K562 (cell line): Measurements from ENCODE around the gene GPATCH4. TPM values are rescaled to one million over a fixed set of nuclear protein-coding genes. Genes with fewer than 3 reads are reported as not detected.

Source experiments
- ATAC-seq: fragments of 200-7000 bp; cut with Tn5 transposase; 3 replicates; pipeline ENCODE4 v1.9.1; 2020; ENCODE audit warnings: moderate library complexity
- BruUV-seq: library from RNA; stranded (reverse); fragments of 400-500 nt; replicated peaks from 2 replicates; lab custom pipeline; 2021; lab: Mats Ljungman, UMichigan
- CTCF ChIA-PET: fragments of 300-600 bp; formaldehyde crosslinking; extraction: SDS; loops from one replicate; lab custom pipeline; 2021; ENCODE audit warnings: low intra/inter-chr PET ratio; lab: Yijun Ruan, JAX
- POLR2A ChIA-PET: fragments of 300-600, 350-650 bp; sonication (Branson Sonifier 250); formaldehyde crosslinking; extraction: SDS; loops from one replicate; lab custom pipeline; 2021; ENCODE audit warnings: antibody characterized with exemption, inconsistent platforms; lab: Yijun Ruan, JAX
- DNase-seq, 4 experiments: peaks; one replicate each; pipeline versions ENCODE4 v3.0.0 to v3.0.0-alpha.2; 2011 to 2018; ENCODE audit warnings: low spot score in 3 of 4, mixed read lengths in 3 of 4; ENCODE audit errors: extremely low read depth in 1 of 4
- FAIRE-seq: peaks from 2 replicates; lab custom pipeline; 2011; peaks lifted over from hg19 to GRCh38; lab: Jason Lieb, UNC
- H2AFZ ChIP-seq: 2 replicates; pipeline ENCODE4 v1.6.0; 2011; ENCODE audit warnings: low read depth, low read length, control low read depth, inconsistent platforms
- H3K27ac ChIP-seq: fragments of 200-600 bp; 3 replicates; pipeline ENCODE4 v1.8.0; 2011; ENCODE audit warnings: low read depth, mild to moderate bottlenecking, control low read depth, inconsistent platforms, low read length, moderate library complexity, mixed read lengths; ENCODE audit errors: extremely low read depth
- H3K27me3 ChIP-seq, 2 experiments: fragments of 300-600 bp in 1 of 2; 2 replicates in 1 of 2; 3 replicates in 1 of 2; pipeline versions ENCODE4 v1.6.0 to v1.8.0; 2011; ENCODE audit warnings: inconsistent platforms in 2 of 2, low read length in 2 of 2, mild to moderate bottlenecking in 1 of 2, mixed read lengths in 1 of 2, moderate library complexity in 1 of 2; ENCODE audit not compliant: control insufficient read depth in 2 of 2, insufficient read depth in 2 of 2
- H3K36me3 ChIP-seq: fragments of 300-600 bp; 3 replicates; pipeline ENCODE4 v1.8.0; 2011; ENCODE audit warnings: mild to moderate bottlenecking, low read length, inconsistent platforms; ENCODE audit not compliant: control insufficient read depth, insufficient read depth
- H3K4me1 ChIP-seq, 2 experiments: fragments of 200-600 bp in 1 of 2; replicated peaks in 1 of 2; 2 replicates in 1 of 2; 3 replicates in 1 of 2; pipeline versions ENCODE4 v1.5.1 to v1.8.0; 2011; ENCODE audit warnings: inconsistent platforms in 2 of 2, low read length in 2 of 2, mild to moderate bottlenecking in 1 of 2, mixed read lengths in 1 of 2, moderate library complexity in 1 of 2; ENCODE audit not compliant: control insufficient read depth in 2 of 2, insufficient read depth in 2 of 2
- H3K4me2 ChIP-seq: 2 replicates; pipeline ENCODE4 v1.6.1; 2011; ENCODE audit warnings: low read length, control low read depth, inconsistent platforms, mixed read lengths; ENCODE audit not compliant: insufficient read depth
- H3K4me3 ChIP-seq: fragments of 200-600 bp; sonication (generic), shearing (Covaris generic); 2 replicates; pipeline ENCODE4 v1.5.1; 2016; ENCODE audit warnings: control low read depth, inconsistent platforms
- H3K79me2 ChIP-seq: fragments of 200-600 bp; 3 replicates; pipeline ENCODE4 v1.8.0; 2011; ENCODE audit warnings: low read length, inconsistent platforms; ENCODE audit not compliant: control insufficient read depth, insufficient read depth
- H3K9ac ChIP-seq, 2 experiments: 2 replicates each; pipeline versions ENCODE4 v1.6.0 to v1.6.1; 2011; ENCODE audit warnings: low read depth in 2 of 2, low read length in 2 of 2, control low read depth in 1 of 2, inconsistent platforms in 1 of 2, mild to moderate bottlenecking in 1 of 2, mixed read lengths in 1 of 2; ENCODE audit not compliant: insufficient read depth in 1 of 2
- H3K9me1 ChIP-seq: one replicate; pipeline ENCODE4 v1.6.0; 2011; ENCODE audit warnings: inconsistent platforms, mild to moderate bottlenecking, low read length, moderate library complexity; ENCODE audit not compliant: control insufficient read depth, insufficient read depth
- H3K9me3 ChIP-seq: replicated peaks from 2 replicates; pipeline ENCODE4 v1.5.1; 2011; ENCODE audit warnings: low read depth, low read length, inconsistent platforms; ENCODE audit not compliant: control insufficient read depth, insufficient read depth
- H4K20me1 ChIP-seq: replicated peaks from 2 replicates; pipeline ENCODE4 v1.6.1; 2011; ENCODE audit warnings: low read length, inconsistent platforms, mixed read lengths; ENCODE audit not compliant: control insufficient read depth, insufficient read depth
- ARID2 ChIP-seq: fragments of 450-650 bp; IDR thresholded peaks from 2 replicates; pipeline ENCODE4 v1.6.1; 2017; ENCODE audit warnings: antibody characterized with exemption, mild to moderate bottlenecking
- CXXC5 ChIP-seq: fragments of 250-450 bp; sonication (Bioruptor Pico); IDR thresholded peaks from 2 replicates; pipeline ENCODE4 v1.8.0; 2022; ENCODE audit warnings: inconsistent platforms, mild to moderate bottlenecking, moderate library complexity
- FOSL1 ChIP-seq: fragments of 200-800 bp; sonication (Bioruptor generic); conservative IDR thresholded peaks from 2 replicates; pipeline ENCODE4 v1.6.1; 2016; ENCODE audit warnings: missing genetic modification characterization, missing compliant biosample characterization
- GATAD2A ChIP-seq: fragments of 450-650 bp; IDR thresholded peaks from 2 replicates; pipeline ENCODE4 v1.6.1; 2017
- HDAC1 ChIP-seq, 2 experiments: fragments of 450-650 bp; IDR thresholded peaks; 2 replicates each; pipeline ENCODE4 v1.6.1; 2016 to 2017; ENCODE audit warnings: inconsistent platforms in 1 of 2, mild to moderate bottlenecking in 1 of 2, moderate library complexity in 1 of 2
- KDM5B ChIP-seq: fragments of 200-600 bp; sonication (generic); IDR thresholded peaks from 2 replicates; pipeline ENCODE4 v1.6.1; 2012; ENCODE audit warnings: low read depth, mild to moderate bottlenecking, moderate library complexity, low read length, control low read depth, inconsistent platforms; ENCODE audit not compliant: insufficient replicate concordance
- MIER1 ChIP-seq: fragments of 450-650 bp; IDR thresholded peaks from 2 replicates; pipeline ENCODE4 v1.6.1; 2016; ENCODE audit warnings: antibody characterized with exemption, mild to moderate bottlenecking, low read depth
- PHF8 ChIP-seq: fragments of 200-600 bp; sonication (generic); IDR thresholded peaks from 2 replicates; pipeline ENCODE4 v1.6.1; 2012; ENCODE audit warnings: mixed run types, mild to moderate bottlenecking, inconsistent platforms, low read length, moderate library complexity, borderline replicate concordance
- RAD21 ChIP-seq, 2 experiments: fragments of 250-450 bp in 1 of 2; fragments of 450-650 bp in 1 of 2; sonication (Bioruptor Pico) in 1 of 2; formaldehyde crosslinking in 1 of 2; IDR thresholded peaks in 1 of 2; conservative IDR thresholded peaks in 1 of 2; 2 replicates each; pipeline versions ENCODE4 v1.4.0 to v1.8.0; 2020 to 2022; ENCODE audit warnings: mild to moderate bottlenecking in 2 of 2, moderate library complexity in 1 of 2
- ZBTB2 ChIP-seq: fragments of 450-650 bp; IDR thresholded peaks from 2 replicates; pipeline ENCODE4 v1.6.1; 2016; ENCODE audit warnings: antibody characterized with exemption
- ZFX ChIP-seq: sonication (generic); formaldehyde crosslinking; IDR thresholded peaks from 2 replicates; pipeline ENCODE4 v1.8.0; 2022; ENCODE audit warnings: mild to moderate bottlenecking, missing genetic modification reagents, moderate library complexity
- WGBS: fragments of 100-300 bp; shearing (Covaris generic); methylation state at CpG from one replicate; pipeline ENCODE4 v1.1.6; 2016; ENCODE audit warnings: low coverage, mixed read lengths; ENCODE audit not compliant: insufficient coverage; ENCODE audit errors: missing lambda C conversion rate; 5-methylcytosine and 5-hydroxymethylcytosine counted together
- in situ Hi-C: fragments of 300-500 bp; cut with MboI; formaldehyde crosslinking; loops from 4 replicates; pipeline ENCODE4 v1.15.0; 2018; ENCODE audit warnings: inconsistent platforms, mixed read lengths
- intact Hi-C: fragments of 100-400 bp; cut with micrococcal nuclease; formaldehyde crosslinking; loops from 2 replicates; pipeline ENCODE4 v1.14.2; 2022
- polyA plus RNA-seq, 8 experiments: library from polyadenylated mRNA; depleted of rRNA in 4 of 8; stranded (reverse) in 5 of 8; unstranded in 3 of 8; fragments of >200 nt; fragmentation: Nextera tagmentation in 2 of 8; fragmentation: Illumina TruSeq in 1 of 8; extraction: Ambion mirVana in 2 of 8; extraction: Trizol in 1 of 8; gene quantifications; 2 replicates each; pipeline versions ENCODE4 v1.2.1 to v1.2.3, GENCODE V29; 2011 to 2014; ENCODE audit warnings: inconsistent platforms in 1 of 8, missing spikeins in 1 of 8
- total RNA-seq, 7 experiments: library from RNA; depleted of rRNA in 6 of 7; stranded (reverse); fragments of >200 nt in 6 of 7; fragmentation: Illumina TruSeq in 2 of 7; extraction: Trizol in 2 of 7; gene quantifications; 2 replicates each; pipeline versions ENCODE4 v1.2.1 to v1.2.3, GENCODE V29; 2011 to 2021; ENCODE audit warnings: low replicate concordance in 1 of 7
- TF ChIP-seq, protein P1 (sequence below): fragments of 250-450 bp; sonication (Bioruptor Pico); IDR thresholded peaks from 2 replicates; pipeline ENCODE4 v1.5.0; 2021; ENCODE audit warnings: mild to moderate bottlenecking, moderate library complexity

Gene GPATCH4
- total and polyA plus RNA-seq, 9 of the 15 experiments (the other 6 are each of a cell fraction or from before 2014, with no cell fraction given) = 43.7 to 105 (median 76.5) TPM

DNA sequence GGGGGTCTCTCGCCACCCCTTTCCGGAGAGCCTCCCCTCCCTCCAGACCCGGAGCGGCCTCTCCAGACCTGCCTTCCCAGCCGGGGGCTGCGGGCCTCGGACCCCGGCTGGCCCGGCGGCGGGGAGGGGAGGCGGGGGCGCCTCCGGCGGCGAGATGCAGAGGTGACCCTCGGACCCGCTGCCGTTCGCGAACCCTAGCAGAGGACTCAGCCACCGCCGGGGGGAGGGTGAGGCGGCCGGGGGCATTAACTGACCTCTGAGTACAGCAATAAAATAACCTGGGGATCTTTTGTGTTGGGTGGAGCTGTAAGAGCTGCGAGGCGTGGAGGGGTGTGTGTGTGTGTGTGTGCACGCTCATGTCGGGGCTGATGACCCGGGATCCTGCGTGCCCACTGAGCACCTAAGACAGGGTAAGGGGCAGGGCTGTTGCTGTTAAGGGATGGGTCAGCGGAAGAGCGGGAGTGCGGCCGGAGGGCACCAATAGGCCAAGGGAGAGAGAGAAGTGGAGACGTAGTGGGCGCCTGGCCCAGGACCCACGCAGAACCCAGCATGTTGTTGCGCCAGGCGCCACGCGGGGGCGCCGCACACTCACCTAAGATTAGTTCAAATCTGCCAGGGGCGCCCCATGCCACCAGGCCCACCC is 24.3 kb upstream of the GPATCH4 start:
- Histone ChIP-seq H3K9me1 (no peaks in the 10 kb centered on the region), H3K9ac (peak overlapping the region; percentile 75 to 96), H3K27ac (peak overlapping the region; percentile 69), H3K4me1 (peaks cover 0 to 25% of the 10 kb centered on the region in 2 experiments; a peak in 4 of 5 replicates), H4K20me1 (peaks cover 4% of the 10 kb centered on the region; the same call in 1 of the 2 replicates), H3K79me2 (no peaks in the 10 kb centered on the region), H3K36me3 (no peaks in the 10 kb centered on the region), H3K4me2 (peak overlapping the region; percentile 85), H3K4me3 (peak overlapping the region; percentile 52), H3K9me3 (no peaks in the 10 kb centered on the region), H3K27me3 (no peaks in the 10 kb centered on the region; a peak in 2 of 5 replicates), H2AFZ (peak overlapping the region; percentile 98)
- ChIA-PET POLR2A (no interaction called here), CTCF (interaction anchor here (0.6 to 4.0 kb wide), 10 partner anchors 19 to 294 kb away, joined by 3 to 58 read pairs (median 4); partner anchors contain the start of genes CRABP2 and NES)
- FAIRE-seq (no peak), DNase-seq (peak; percentile 51 to 82 (median 73)), ATAC-seq (peak; percentile 58)
- in situ Hi-C loops (no loop called here), intact Hi-C loops (loop anchor here (1.0 to 5.0 kb wide), 2 partner anchors 35 to 102 kb away; partner anchors contain the start of genes ISG20L2 and METTL25B)
- TSS peak; percentile 69 for BruUV-seq
- whole genome bisulfite sequencing = under 1% methylated on average over 24 of the region's 45 CpGs
- TF ChIP-seq CXXC5 (peak; percentile 19; the same call in 1 of the 2 replicates), PHF8 (no peak), ARID2 (no peak), GATAD2A (peak; percentile 41; the same call in 1 of the 2 replicates), ZFX (CRISPR knock-in tag) (peak; percentile 39; the same call in 1 of the 2 replicates), MIER1 (0 out of 2 replicates have a peak, but pooled peaks have one; percentile 29), FOSL1 (no peak), ZBTB2 (peak; percentile 86), KDM5B (peak; percentile 23), RAD21 (CRISPR knock-in tag; conservative IDR thresholded peaks at IDR 0.05 in 1 of 2, IDR thresholded peaks at IDR 0.05 in 1 of 2) (peak; percentile 59 to 76), HDAC1 (IDR thresholded peaks at IDR 0.05) (peak in 1 of 2 experiments; percentile 74; a peak in 2 of 4 replicates)
- TF ChIP-seq, protein P1, sequence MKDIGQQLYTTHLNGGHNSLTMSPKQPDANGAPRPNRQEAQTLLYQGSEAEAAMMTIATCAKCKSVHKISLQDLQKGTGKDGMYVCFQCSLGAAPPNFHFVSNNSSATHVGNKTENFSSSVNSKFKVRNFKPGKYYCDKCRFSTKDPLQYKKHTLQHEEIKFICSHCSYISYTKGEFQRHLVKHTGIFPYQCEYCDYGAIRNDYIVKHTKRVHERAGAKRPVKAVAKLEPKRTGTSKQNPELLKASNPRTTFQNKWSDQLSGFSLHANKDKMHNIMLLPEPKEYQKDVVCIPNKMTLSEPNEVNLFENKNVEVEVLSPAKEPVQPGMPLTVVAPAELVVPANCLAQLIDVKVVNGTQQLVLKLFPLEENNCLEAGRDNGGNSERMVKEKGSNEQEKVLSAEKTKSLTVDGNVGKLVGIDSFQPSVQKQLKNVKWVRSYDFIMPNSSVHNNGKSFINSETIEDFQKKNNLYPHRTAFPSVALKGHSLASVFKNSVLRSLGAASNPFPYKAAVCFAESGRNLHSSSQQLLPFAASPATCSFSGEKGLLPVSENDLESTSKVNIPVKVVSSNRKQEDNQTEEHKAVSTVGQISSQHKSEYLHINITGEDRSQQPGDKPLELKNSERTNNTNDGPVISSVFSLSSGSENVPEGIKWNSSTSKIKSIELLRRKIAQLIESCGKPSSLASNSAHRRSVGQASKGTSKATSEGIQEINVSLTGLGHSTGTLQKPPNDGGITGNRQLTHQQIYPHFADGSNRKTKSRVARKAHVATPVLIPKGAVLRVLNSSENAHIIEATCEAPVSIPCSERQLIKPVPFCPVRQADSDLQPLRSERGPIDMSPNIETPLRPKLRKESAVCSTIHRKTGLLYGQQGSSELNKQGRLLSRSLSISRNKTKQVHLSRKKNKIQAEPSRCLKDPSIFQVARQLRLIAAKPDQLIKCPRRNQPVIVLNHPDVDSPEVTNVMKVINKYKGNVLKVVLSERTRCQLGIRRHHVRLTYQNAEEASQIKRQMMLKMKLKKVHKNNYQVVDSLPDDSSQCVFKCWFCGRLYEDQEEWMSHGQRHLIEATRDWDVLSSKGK (CRISPR knock-in tag) = no peak
